Activated CD4-positive, alpha-beta memory T cell treated with anti-CD3 and anti-CD28 coated beads, Interleukin-2, amount 10 ng/mL, durations not matched to agents 7 days and 5 days (primary cell): ENCODE data around the gene UGT2A3. TPM values are rescaled to one million over a fixed set of nuclear protein-coding genes. Genes with fewer than 3 reads are reported as not detected.

ENCODE experiments used
- CTCF ChIA-PET: fragments of 350-600 bp; sonication (Branson Sonifier 250); formaldehyde crosslinking; loops from one replicate; lab custom pipeline; 2021; ENCODE audit warnings: antibody characterized with exemption, inconsistent platforms; lab: Charles Lee
- POLR2A ChIA-PET: fragments of 350-600 bp; sonication (Branson Sonifier 250); formaldehyde crosslinking; loops from one replicate; lab custom pipeline; 2021; ENCODE audit warnings: antibody characterized with exemption; lab: Charles Lee
- DNase-seq: peaks from one replicate; pipeline ENCODE4 v3.0.0-alpha.2; 2020
- H3K27ac Mint-ChIP-seq: one replicate; pipeline ENCODE4 v1.8.0; 2021; ENCODE audit warnings: mild to moderate bottlenecking, mixed read lengths
- H3K27me3 Mint-ChIP-seq: one replicate; pipeline ENCODE4 v1.8.0; 2021; ENCODE audit warnings: mixed read lengths
- H3K36me3 Mint-ChIP-seq: one replicate; pipeline ENCODE4 v1.8.0; 2021; ENCODE audit warnings: low read depth, mixed read lengths
- H3K4me1 Mint-ChIP-seq: one replicate; pipeline ENCODE4 v1.8.0; 2021; ENCODE audit warnings: mixed read lengths
- H3K4me3 Mint-ChIP-seq: one replicate; pipeline ENCODE4 v1.8.0; 2021; ENCODE audit warnings: mild to moderate bottlenecking, mixed read lengths
- H3K9me3 Mint-ChIP-seq: one replicate; pipeline ENCODE4 v1.8.0; 2021; ENCODE audit warnings: mixed read lengths
- total RNA-seq, 2 experiments: library from RNA; stranded (reverse); gene quantifications; one replicate each; pipeline ENCODE4 v1.2.3, GENCODE V29; 2021

UGT2A3 gene
- total RNA-seq, 2 experiments from 2014 or later: not detected

- no peak for DNase-seq
- CTCF ChIA-PET: no interaction called here
- no peaks in the 10 kb centered on the region for H3K36me3 Mint-ChIP-seq
- POLR2A ChIA-PET: no interaction called here
- H3K27me3 Mint-ChIP-seq: no peaks in the 10 kb centered on the region
- no peak overlapping the region for H3K4me3 Mint-ChIP-seq
- no peaks in the 10 kb centered on the region for H3K9me3 Mint-ChIP-seq
- no peak overlapping the region for H3K27ac Mint-ChIP-seq
- no peaks in the 10 kb centered on the region for H3K4me1 Mint-ChIP-seq
These were observed 45.4 kb downstream of the UGT2A3 start for GRCh38 chr4:68905939-68906779.

- Mint-ChIP-seq H3K27ac (no peak overlapping the region), H3K27me3 (no peaks in the 10 kb centered on the region), H3K4me1 (no peaks in the 10 kb centered on the region), H3K36me3 (no peaks in the 10 kb centered on the region), H3K4me3 (no peak overlapping the region), H3K9me3 (no peaks in the 10 kb centered on the region)
- ChIA-PET CTCF (no interaction called here), POLR2A (no interaction called here)
- DNase-seq: no peak
These were observed 46.0 kb downstream of the UGT2A3 start for GRCh38 chr4:68905598-68905938.

- ChIA-PET CTCF (no interaction called here), POLR2A (no interaction called here)
- Mint-ChIP-seq H3K27ac (no peak overlapping the region), H3K9me3 (no peaks in the 10 kb centered on the region), H3K36me3 (no peaks in the 10 kb centered on the region), H3K4me3 (no peak overlapping the region), H3K4me1 (no peaks in the 10 kb centered on the region), H3K27me3 (no peaks in the 10 kb centered on the region)
- no peak for DNase-seq
These were observed 46.8 kb downstream of the UGT2A3 start for GRCh38 chr4:68904786-68905185.

GRCh38 chr4:68896749-68897148 lies 54.9 kb downstream of the UGT2A3 start:
- Mint-ChIP-seq H3K27me3 (no peaks in the 10 kb centered on the region), H3K27ac (no peak overlapping the region), H3K36me3 (no peaks in the 10 kb centered on the region), H3K4me3 (no peak overlapping the region), H3K4me1 (no peaks in the 10 kb centered on the region), H3K9me3 (no peaks in the 10 kb centered on the region)
- DNase-seq: no peak
- ChIA-PET CTCF (no interaction called here), POLR2A (no interaction called here)

- no peak overlapping the region for H3K4me3 Mint-ChIP-seq
- H3K36me3 Mint-ChIP-seq: no peaks in the 10 kb centered on the region
- ChIA-PET CTCF (no interaction called here), POLR2A (no interaction called here)
- no peak overlapping the region for H3K27ac Mint-ChIP-seq
- no peaks in the 10 kb centered on the region for H3K9me3 Mint-ChIP-seq
- H3K27me3 Mint-ChIP-seq: no peaks in the 10 kb centered on the region
- no peak for DNase-seq
- H3K4me1 Mint-ChIP-seq: no peaks in the 10 kb centered on the region
These were observed 55.9 kb downstream of the UGT2A3 start for GRCh38 chr4:68895561-68896198.

GRCh38 chr4:68892861-68893260 lies 58.7 kb downstream of the UGT2A3 start:
- H3K4me1 Mint-ChIP-seq: no peaks in the 10 kb centered on the region
- CTCF ChIA-PET: no interaction called here
- POLR2A ChIA-PET: no interaction called here
- no peaks in the 10 kb centered on the region for H3K36me3 Mint-ChIP-seq
- DNase-seq: no peak
- H3K9me3 Mint-ChIP-seq: no peaks in the 10 kb centered on the region
- H3K4me3 Mint-ChIP-seq: no peak overlapping the region
- no peak overlapping the region for H3K27ac Mint-ChIP-seq
- H3K27me3 Mint-ChIP-seq: no peaks in the 10 kb centered on the region

- no peak for DNase-seq
- no peak overlapping the region for H3K27ac Mint-ChIP-seq
- H3K27me3 Mint-ChIP-seq: no peaks in the 10 kb centered on the region
- no peaks in the 10 kb centered on the region for H3K9me3 Mint-ChIP-seq
- H3K4me1 Mint-ChIP-seq: no peaks in the 10 kb centered on the region
- ChIA-PET CTCF (no interaction called here), POLR2A (no interaction called here)
- H3K4me3 Mint-ChIP-seq: no peak overlapping the region
- no peaks in the 10 kb centered on the region for H3K36me3 Mint-ChIP-seq
These were observed 59.9 kb downstream of the UGT2A3 start for GRCh38 chr4:68891678-68892077.

- DNase-seq: no peak
- CTCF ChIA-PET: no interaction called here
- Mint-ChIP-seq H3K4me1 (no peaks in the 10 kb centered on the region), H3K9me3 (no peaks in the 10 kb centered on the region), H3K36me3 (no peaks in the 10 kb centered on the region), H3K27me3 (no peaks in the 10 kb centered on the region), H3K27ac (no peak overlapping the region), H3K4me3 (no peak overlapping the region)
- POLR2A ChIA-PET: no interaction called here
These were observed 66.1 kb downstream of the UGT2A3 start for GRCh38 chr4:68885545-68885944.

GRCh38 chr4:68883870-68884269 lies 67.7 kb downstream of the UGT2A3 start:
- H3K9me3 Mint-ChIP-seq: no peaks in the 10 kb centered on the region
- DNase-seq: no peak
- no peaks in the 10 kb centered on the region for H3K4me1 Mint-ChIP-seq
- no peaks in the 10 kb centered on the region for H3K36me3 Mint-ChIP-seq
- H3K27me3 Mint-ChIP-seq: no peaks in the 10 kb centered on the region
- ChIA-PET CTCF (no interaction called here), POLR2A (no interaction called here)
- no peak overlapping the region for H3K27ac Mint-ChIP-seq
- no peak overlapping the region for H3K4me3 Mint-ChIP-seq

Other genes starting within 250 kb of the UGT2A3 start
- gene UGT2B10, start 135.8 kb downstream of the UGT2A3 start, total RNA-seq: not detected
- not detected for gene UGT2B7, start 144.7 kb upstream of the UGT2A3 start, total RNA-seq